KBM-7 (cell line): ENCODE data around the gene ATXN3.

Source experiments
- DNase-seq: peaks from one replicate; pipeline ENCODE4 v3.0.0-alpha.2; 2015
- in situ Hi-C: fragments of 300-500 bp; cut with MboI; formaldehyde crosslinking; loops from 2 replicates; pipeline ENCODE4 v1.14.3; 2020; ENCODE audit warnings: low sequenced_read_pairs, low pct_unique_long_range_greater_than_20kb, mixed read lengths

ATXN3 gene

GRCh38 chr14:92021523-92021922 lies 84.9 kb downstream of the ATXN3 start:
- DNase-seq: no peak
- in situ Hi-C loops: no loop called here

GRCh38 chr14:92014040-92014439 lies 92.3 kb downstream of the ATXN3 start:
- in situ Hi-C loops: no loop called here
- no peak for DNase-seq

- DNase-seq: no peak
- in situ Hi-C loops: no loop called here
Measured at GRCh38 chr14:92012121-92012748, 94.1 kb downstream of the ATXN3 start.

- no peak for DNase-seq
- in situ Hi-C loops: no loop called here
Measured at GRCh38 chr14:92010644-92011043, 95.7 kb downstream of the ATXN3 start.

GRCh38 chr14:92009604-92010003 lies 96.8 kb downstream of the ATXN3 start:
- no peak for DNase-seq
- in situ Hi-C loops: no loop called here
